AG08395 (cell line): ENCODE measurements around the gene MLYCD.

ENCODE experiments used
- DNase-seq: peaks from one replicate; pipeline ENCODE4 v3.0.0; 2012; ENCODE audit warnings: mixed read lengths, low spot score

The MLYCD gene

DNA sequence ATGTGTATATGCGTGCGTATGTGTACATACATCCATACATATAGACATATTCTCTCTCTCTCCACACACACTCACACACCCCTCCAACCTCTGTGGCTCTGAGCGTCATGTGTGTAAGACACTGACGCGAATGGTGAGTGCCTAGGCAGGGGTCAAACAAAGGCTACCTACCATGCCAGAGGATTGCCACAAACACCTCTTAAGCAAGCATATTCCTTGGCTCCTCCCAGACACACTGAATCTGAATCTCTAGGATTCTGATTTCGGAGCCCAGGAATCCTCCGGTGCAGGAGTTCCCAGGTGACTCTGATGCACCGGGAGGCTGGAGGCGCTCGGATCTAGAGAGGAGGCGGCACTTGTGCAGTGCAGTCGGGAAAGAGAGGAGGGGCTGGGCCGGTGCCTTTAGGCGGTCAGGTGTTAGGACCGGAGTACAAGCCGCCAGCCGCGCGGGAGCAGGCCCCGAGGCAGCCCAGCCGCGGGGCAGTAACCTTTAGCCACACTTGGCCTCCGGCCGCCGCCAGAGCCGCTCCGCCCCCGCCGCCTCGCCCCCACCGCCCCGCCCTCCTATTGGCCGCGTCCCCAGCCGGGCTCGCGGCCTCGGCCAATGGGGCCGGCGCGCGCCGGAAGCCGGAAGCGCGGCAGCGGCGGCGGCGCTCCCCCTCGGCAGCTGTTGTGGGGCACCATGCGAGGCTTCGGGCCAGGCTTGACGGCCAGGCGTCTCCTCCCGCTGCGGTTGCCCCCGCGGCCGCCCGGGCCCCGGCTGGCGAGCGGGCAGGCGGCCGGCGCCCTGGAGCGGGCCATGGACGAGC, at the start of gene MLYCD:
TSS of gene MLYCD (plus strand) at position 653 of the 809 bp plus-strand sequence. CDS start at position 683, 30 bp downstream.
- DNase-seq: peak; percentile 97

- no peak for DNase-seq
Measured at GRCh38 chr16:83849421-83849820, 49.5 kb upstream of the MLYCD start.

GRCh38 chr16:83850947-83851346, 48.0 kb upstream of the MLYCD start:
- no peak for DNase-seq

DNA sequence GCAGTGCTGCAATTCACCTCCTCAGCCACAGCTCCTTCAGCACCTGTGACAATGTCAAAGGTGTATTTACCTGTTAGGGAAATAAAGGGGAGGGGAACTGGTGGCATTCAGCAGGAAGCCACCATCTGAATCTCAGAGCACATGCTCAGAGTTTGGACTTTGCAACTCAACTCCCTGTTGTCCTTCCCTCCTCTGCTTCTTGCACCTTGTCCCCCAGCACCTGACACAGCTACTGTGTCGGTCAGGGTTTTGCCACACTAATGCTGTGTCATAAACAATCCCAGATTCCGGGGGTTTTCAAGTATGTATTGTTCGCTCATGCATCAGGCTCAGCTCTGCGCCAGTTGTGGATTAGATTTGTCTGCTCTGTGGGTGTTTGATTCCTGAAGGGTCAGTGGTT, 47.4 kb upstream of the MLYCD start:
- DNase-seq: no peak

GRCh38 chr16:83852774-83853173, 46.1 kb upstream of the MLYCD start:
- no peak for DNase-seq

- DNase-seq: no peak
Measured at GRCh38 chr16:83853834-83854233, 45.1 kb upstream of the MLYCD start.

DNA sequence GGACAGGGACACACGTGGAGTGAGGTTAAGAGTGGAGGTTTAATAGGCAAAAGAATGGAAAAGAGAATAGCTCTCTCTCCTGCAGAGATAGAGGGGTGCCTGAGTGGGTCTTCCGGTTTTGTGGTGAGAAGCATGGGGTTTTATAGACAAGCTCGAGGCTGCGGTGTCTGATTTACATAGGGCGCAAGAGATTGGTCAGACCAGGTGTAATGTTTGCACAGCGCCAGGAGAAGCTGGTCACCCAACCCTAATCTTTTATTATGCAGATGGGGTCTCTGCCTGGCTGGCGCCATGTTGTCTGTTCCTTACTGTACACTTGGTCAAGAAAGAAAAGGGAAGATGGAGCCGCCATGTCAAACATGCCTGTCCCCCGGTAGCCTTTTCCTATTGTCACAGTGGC, 44.5 kb upstream of the MLYCD start:
- DNase-seq: no peak

GRCh38 chr16:83856792-83857191, 42.1 kb upstream of the MLYCD start:
- DNase-seq: no peak

DNA sequence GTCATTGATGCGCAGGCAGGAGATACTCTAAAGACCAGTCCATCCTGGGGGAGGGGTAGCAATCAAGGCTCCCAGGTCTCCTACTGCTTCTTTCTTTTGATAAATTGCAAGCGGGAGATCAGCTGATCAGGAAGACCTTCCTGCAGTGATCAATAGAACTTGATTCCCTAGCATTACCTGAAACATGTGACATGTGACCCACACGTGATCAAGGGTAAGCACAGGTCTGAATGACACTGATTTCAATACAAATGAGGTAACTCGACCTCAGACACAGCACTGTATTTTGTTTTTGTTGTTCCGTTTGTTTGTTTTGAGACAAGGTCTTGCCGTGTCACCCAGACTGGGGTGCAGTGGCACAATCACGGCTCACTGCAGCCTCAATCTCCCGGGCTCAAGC, 39.6 kb upstream of the MLYCD start:
- DNase-seq: no peak

GRCh38 chr16:83862661-83863060, 36.3 kb upstream of the MLYCD start:
- DNase-seq: no peak

- DNase-seq: no peak
Measured at GRCh38 chr16:83863682-83864081, 35.2 kb upstream of the MLYCD start.

DNA sequence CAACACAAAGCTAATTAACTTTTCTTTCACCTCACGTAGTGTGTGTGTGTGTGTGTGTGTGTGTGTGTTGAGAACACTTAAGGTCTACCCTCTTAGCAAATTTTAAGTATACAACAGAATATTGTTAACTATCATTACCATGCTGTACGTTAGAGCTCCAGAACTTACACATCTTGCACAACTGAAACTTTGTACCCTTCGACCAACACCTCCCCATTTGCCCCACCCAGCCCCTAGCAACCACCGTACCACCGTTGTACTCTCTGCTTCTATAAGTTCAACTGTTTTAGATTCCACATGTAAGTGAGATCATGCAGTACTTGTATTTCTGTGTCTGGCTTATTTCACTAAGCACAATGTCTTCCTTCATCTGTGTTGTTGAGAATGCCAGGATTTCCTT, 28.1 kb upstream of the MLYCD start:
- DNase-seq: no peak

DNA sequence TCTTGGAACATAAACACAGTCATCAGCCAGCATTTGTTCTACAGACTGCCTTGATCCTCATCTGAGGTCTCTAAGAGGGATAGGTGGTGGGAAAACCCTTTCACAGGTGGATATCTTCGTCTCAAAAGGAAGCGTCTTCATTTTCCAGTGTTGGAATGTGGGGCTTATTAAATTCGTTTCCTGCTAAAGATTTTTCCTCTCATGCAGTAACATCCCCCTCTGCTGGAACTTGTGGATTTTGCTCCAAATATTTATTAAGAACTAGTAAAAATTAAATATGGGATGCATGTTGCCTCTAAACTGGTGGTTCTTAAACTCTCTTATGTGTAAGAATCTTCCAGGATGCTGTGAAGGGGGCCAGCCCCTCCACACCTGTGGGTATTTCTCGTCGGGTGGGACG, 20.1 kb upstream of the MLYCD start:
- DNase-seq: peak; percentile 69

GRCh38 chr16:83882163-83882885, 16.6 kb upstream of the MLYCD start:
- no peak for DNase-seq

DNA sequence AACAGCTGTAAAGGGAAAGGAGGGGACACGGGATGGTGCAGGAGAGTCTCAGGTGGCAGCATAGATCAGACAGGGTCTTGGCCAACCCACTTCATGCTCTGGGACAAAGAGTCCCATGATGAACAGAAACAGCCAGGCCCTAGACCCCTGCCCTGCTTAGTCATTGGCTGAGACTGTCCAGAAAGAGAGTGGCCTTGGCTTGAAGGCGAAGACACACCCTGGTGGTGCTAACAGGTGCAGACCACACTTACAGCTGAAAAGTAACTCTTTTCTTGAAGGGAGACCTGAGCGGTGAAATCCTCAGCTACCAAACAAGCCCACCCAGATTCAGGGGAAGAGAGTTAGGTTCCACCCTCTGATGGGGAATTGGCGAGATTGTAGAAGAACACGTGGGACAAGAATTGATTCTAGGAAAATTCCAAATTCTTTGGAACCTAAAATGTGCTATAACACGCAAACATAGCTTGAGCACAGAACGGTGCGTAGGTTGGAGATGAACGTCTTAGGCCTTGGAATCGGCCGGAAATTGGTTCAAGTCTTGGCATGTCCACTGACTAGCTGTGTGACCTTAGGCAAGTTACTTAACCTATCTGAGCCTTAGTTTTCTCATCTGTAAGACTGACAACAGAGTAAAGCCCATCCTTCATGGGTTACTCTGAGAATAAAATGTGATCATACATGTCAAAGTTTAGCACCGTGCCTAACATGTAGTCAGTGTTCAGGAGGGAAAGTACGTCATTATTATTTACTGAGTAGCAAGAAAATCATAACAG, 12.5 kb upstream of the MLYCD start:
- DNase-seq: no peak

DNA sequence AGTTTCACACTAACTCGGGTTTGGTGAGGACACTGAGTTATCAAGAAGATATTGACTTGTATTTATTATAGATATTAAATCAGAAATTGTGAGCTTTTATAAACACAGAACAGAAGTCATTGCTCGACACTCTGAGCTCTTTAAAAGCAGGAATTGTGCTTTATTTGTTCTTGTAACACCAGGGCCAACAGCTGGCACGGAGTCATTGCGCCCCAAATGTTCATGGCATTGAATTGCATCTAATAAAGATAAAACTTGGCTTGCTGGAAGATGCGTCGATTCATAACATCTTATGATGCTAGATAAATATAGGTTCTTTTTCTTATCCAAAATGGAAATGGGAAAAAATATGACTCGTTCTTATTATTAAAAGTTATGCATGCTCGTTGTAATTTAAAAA, 11.8 kb upstream of the MLYCD start:
- DNase-seq: peak; percentile 37

DNA sequence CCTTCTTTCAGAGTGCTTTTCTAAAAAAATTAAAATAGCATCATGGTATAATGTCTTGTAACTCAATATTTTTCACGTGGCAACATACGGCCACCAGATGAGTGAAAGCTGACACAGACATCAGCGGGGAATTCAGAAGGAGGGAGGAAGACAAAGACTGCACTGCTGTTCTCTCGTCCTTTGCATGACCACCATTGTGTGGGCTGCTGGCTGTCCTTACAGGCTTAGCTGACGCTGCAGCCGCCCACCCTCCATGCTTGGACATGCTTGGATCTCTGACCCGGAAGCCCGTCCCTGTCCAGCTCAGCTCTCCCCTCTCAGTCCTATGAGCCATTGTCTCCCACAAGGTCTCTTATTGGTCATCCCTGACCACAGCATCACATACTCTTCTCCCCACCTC, 11.4 kb upstream of the MLYCD start:
- no peak for DNase-seq

DNA sequence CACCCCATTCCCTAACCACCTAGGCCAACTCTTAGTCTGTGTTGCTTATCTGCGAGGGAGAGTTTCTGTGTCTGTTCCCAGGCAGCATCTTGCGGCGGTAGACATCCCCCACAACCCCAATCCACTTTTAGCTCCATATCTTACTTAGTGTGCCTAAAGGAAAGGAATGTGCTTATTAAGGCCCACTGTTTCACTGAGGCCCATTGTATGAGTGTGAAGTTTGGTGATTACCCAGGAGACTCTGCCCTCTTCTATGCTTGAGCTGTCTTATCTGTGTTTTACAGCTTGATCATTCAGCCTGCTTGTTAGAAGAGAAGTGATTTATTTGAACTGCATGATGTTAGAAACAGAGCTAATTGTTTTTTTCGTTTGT, 10.3 kb upstream of the MLYCD start:
- no peak for DNase-seq

- DNase-seq: no peak
Measured at GRCh38 chr16:83890359-83890758, 8.6 kb upstream of the MLYCD start.

DNA sequence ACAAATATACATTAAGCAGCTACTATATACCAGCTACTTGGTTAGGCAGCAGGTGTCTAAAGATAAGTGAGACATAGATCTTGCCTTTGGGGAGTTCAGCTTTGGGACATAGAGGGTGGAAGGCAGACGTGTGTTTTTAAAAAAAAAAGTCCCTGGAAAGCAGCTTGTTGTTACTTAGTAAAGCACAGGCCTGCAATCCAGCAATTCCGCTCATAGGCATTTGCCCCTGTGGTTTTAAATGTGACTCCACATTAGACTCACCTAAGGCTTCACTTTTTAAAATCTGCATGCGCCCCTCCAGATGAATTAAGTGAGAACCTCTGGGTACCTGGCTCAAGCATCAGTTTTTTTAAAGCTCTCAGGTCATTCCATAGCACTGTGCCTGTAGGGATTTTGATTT, 7.2 kb upstream of the MLYCD start:
- no peak for DNase-seq

DNA sequence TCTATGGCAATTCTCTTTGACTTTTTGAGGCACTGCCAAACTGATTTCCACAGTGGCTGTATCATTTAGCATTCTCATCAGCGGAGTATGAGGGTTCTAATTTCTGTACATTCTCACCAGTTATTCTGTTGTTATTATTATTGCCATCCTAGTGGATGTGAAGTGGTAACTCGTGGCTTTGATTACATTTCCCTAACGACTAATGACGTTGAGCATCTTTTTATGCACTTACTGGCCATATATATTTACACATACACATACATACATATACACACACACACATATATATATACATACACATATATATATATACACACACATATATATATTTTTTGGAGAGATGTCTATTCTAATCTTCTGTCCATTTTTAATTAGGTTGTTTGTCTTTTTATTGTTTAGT, 3.7 kb upstream of the MLYCD start:
- no peak for DNase-seq

DNA sequence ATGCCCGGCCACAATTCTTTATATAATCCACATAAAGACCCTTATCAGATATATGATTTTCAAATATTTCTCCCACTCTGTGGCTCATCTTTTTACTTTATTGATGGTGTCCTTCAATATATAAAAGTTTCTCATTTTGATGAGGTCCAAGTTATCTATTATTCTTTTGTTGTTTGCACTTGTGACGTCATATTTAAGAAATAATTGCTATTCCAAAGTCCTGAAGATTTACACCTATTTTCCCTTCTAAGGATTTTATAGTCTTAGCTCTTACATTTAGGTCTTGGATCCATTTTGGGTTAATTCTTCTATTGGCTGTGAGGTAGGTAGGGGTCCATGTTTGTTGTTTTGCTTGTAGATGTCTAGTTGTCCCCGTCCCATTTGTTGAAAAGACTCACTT, 3.0 kb upstream of the MLYCD start:
- no peak for DNase-seq
